Ascending aorta (tissue), 2 donors: ENCODE results near the gene HRH4. TPM values are rescaled to one million over a fixed set of nuclear protein-coding genes. Genes with fewer than 3 reads are reported as not detected.

ENCODE experiments used
- DNase-seq, 2 donors: peaks; one replicate each; pipeline ENCODE4 v3.0.0-alpha.2; 2019; ENCODE audit warnings: low spot score in 2 of 2
- H3K27ac ChIP-seq, 2 donors: fragments of 200-600 bp; sonication (generic); one replicate each; pipeline ENCODE4 v1.5.1; 2016 to 2017; ENCODE audit warnings: mild to moderate bottlenecking in 1 of 2
- H3K27me3 ChIP-seq: fragments of 200-600 bp; sonication (generic); one replicate; pipeline ENCODE4 v1.5.1; 2017
- H3K36me3 ChIP-seq, 2 donors: fragments of 200-600 bp; sonication (generic); one replicate each; pipeline ENCODE4 v1.5.1; 2016
- H3K4me1 ChIP-seq, 2 donors: fragments of 200-600 bp; sonication (generic); one replicate each; pipeline ENCODE4 v1.5.1; 2016 to 2017; ENCODE audit warnings: mild to moderate bottlenecking in 1 of 2
- H3K4me3 ChIP-seq, 2 donors: fragments of 200-600 bp; sonication (generic); one replicate each; pipeline ENCODE4 v1.5.1; 2016 to 2017; ENCODE audit warnings: mild to moderate bottlenecking in 1 of 2
- H3K9me3 ChIP-seq, 2 donors: fragments of 200-600 bp; sonication (generic); one replicate each; pipeline ENCODE4 v1.5.1; 2016
- intact Hi-C: fragments of 100-400 bp; cut with DNase I; formaldehyde crosslinking; loops from one replicate; pipeline ENCODE4 v1.15.1; 2023
- total RNA-seq: library from RNA; depleted of rRNA; stranded (reverse); fragments of >200 nt; gene quantifications from one replicate; pipeline ENCODE4 v1.1.0, GENCODE V29; 2016
- TF ChIP-seq, protein P1 (sequence below), 3 experiments: fragments of 200-600 bp in 2 of 3; fragments of 450-650 bp in 1 of 3; sonication (generic) in 2 of 3; IDR thresholded peaks; one replicate each; pipeline ENCODE4 v1.5.1; 2016 to 2019; ENCODE audit warnings: antibody characterized with exemption in 3 of 3, mild to moderate bottlenecking in 1 of 3, moderate library complexity in 1 of 3

Gene HRH4
- total RNA-seq, 1 donor from 2014 or later = not detected

DNA sequence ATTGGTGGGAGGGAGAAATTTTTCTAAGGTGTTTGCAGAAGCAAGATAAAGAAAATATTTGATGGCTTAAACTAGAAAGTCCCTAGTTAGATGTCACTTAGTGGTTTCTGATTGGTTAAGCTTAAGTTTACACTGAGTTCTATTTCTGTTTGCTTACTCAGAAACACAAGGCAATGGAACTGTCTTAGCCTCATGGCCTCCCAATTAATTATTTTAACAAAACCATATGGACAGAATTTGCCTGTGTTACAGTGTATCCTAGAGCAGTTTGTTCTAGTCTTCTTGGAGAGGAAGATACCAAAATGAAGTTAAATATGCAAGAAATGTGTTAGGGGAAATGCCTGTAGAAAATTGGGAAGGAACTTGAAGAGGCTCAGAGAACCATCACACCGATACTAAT, 38.6 kb upstream of the HRH4 start:
- Histone ChIP-seq H3K27ac (no peak overlapping the region), H3K4me1 (peaks cover 0 to 1% of the 10 kb centered on the region in 2 donors), H3K27me3 (no peaks in the 10 kb centered on the region), H3K4me3 (no peak overlapping the region), H3K9me3 (no peaks in the 10 kb centered on the region), H3K36me3 (no peaks in the 10 kb centered on the region)
- DNase-seq = no peak
- intact Hi-C loops = no loop called here
- TF ChIP-seq, protein P1, sequence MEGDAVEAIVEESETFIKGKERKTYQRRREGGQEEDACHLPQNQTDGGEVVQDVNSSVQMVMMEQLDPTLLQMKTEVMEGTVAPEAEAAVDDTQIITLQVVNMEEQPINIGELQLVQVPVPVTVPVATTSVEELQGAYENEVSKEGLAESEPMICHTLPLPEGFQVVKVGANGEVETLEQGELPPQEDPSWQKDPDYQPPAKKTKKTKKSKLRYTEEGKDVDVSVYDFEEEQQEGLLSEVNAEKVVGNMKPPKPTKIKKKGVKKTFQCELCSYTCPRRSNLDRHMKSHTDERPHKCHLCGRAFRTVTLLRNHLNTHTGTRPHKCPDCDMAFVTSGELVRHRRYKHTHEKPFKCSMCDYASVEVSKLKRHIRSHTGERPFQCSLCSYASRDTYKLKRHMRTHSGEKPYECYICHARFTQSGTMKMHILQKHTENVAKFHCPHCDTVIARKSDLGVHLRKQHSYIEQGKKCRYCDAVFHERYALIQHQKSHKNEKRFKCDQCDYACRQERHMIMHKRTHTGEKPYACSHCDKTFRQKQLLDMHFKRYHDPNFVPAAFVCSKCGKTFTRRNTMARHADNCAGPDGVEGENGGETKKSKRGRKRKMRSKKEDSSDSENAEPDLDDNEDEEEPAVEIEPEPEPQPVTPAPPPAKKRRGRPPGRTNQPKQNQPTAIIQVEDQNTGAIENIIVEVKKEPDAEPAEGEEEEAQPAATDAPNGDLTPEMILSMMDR (IDR thresholded peaks at IDR 0.05) = no peak

- DNase-seq = no peak
- peak overlapping the region; percentile 78 to 79 for H3K27ac ChIP-seq
- intact Hi-C loops = loop anchor here (1.0 to 5.0 kb wide), 4 partner anchors 29 to 921 kb away; partner anchors contain the start of gene OSBPL1A
- TF ChIP-seq, protein P1 (IDR thresholded peaks at IDR 0.05) = no peak
- H3K4me1 ChIP-seq = peaks cover 6 to 7% of the 10 kb centered on the region in 2 donors
- no peaks in the 10 kb centered on the region for H3K9me3 ChIP-seq
- H3K27me3 ChIP-seq = no peaks in the 10 kb centered on the region
- peak overlapping the region; percentile 82 to 96 for H3K4me3 ChIP-seq
- no peaks in the 10 kb centered on the region for H3K36me3 ChIP-seq
Observed at GRCh38 chr18:24426073-24426397, 34.4 kb upstream of the HRH4 start.

DNA sequence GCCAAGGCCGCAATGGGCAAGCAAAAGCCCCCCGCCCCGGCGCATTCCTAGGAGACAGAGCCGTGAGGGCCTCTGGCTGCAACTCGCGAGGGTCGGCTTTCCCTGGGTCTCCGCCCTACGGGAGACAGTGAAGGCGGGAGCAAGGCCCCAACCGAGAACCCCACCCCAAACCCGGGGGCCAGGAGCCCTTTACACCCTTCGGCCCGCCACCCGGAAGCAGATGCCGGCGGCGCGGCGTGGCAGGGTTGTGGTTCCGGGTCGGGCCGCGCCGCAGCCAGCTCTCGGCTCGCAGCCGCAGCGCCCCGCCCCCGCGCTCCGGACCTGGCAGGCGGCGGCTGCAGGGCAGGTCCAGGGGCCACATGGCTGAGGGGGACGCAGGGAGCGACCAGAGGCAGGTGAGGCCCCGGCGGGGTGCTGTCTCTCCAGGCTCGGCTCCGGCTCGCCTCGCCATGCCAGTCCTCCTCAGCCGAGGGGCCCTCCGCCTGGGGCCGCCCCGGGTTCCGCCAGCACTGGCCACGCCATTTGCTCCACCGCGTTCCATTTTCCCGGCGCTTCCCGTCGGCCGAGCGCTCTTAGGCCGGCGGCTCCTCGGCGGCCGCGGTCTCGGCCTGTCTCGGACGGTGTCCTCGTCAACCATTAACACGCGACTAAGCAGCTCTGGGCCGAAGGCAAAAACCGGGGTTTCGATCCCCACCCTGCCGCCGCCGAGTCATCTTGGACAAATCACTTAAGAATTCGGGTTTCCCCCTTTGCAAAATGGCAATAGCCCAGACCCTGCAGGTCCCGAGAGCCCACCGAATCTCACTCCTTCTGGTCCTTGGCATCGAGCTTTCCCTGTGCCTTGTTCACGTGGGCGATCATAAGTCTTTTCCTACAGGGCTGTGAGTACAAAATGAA, 33.8 kb upstream of the HRH4 start, which contains the start of gene IMPACT:
TSS of gene IMPACT (plus strand) at position 273 of the 897 bp plus-strand sequence. CDS start at position 360, 87 bp downstream.
- Histone ChIP-seq H3K36me3 (no peaks in the 10 kb centered on the region), H3K4me3 (peak within 1 kb of the TSS; percentile 82 to 96), H3K27ac (peak within 1 kb of the TSS; percentile 78 to 79), H3K4me1 (peaks cover 6 to 7% of the 10 kb centered on the region in 2 donors), H3K9me3 (no peaks in the 10 kb centered on the region), H3K27me3 (no peaks in the 10 kb centered on the region)
- intact Hi-C loops = loop anchor here (1.0 to 5.0 kb wide), 4 partner anchors 29 to 921 kb away; partner anchors contain the start of gene OSBPL1A
- peak; percentile 19 to 85 for DNase-seq
- TF ChIP-seq, protein P1 (IDR thresholded peaks at IDR 0.05) = no peak

- Histone ChIP-seq H3K4me3 (peak overlapping the region; percentile 82 to 96), H3K27ac (no peak overlapping the region), H3K9me3 (no peaks in the 10 kb centered on the region), H3K4me1 (peaks cover 6 to 7% of the 10 kb centered on the region in 2 donors), H3K36me3 (no peaks in the 10 kb centered on the region), H3K27me3 (no peaks in the 10 kb centered on the region)
- DNase-seq = no peak
- intact Hi-C loops = loop anchor here (5.0 kb wide), 3 partner anchors 65 to 920 kb away; no protein-coding TSS in a partner anchor
- TF ChIP-seq, protein P1 (IDR thresholded peaks at IDR 0.05) = no peak
Observed at GRCh38 chr18:24427484-24427883, 33.0 kb upstream of the HRH4 start.

- Histone ChIP-seq H3K9me3 (no peaks in the 10 kb centered on the region), H3K27me3 (no peaks in the 10 kb centered on the region), H3K36me3 (no peaks in the 10 kb centered on the region), H3K4me3 (no peak overlapping the region), H3K27ac (no peak overlapping the region), H3K4me1 (peaks cover 6 to 7% of the 10 kb centered on the region in 2 donors)
- TF ChIP-seq, protein P1 (IDR thresholded peaks at IDR 0.05) = no peak
- intact Hi-C loops = loop anchor here (5.0 kb wide), 3 partner anchors 66 to 919 kb away; no protein-coding TSS in a partner anchor
- DNase-seq = no peak
Observed at GRCh38 chr18:24428709-24429108, 31.7 kb upstream of the HRH4 start.
